DND-41 (cell line): ENCODE data around the gene NAT10.

ENCODE experiments used
- ATAC-seq: fragments of 200-7000 bp; cut with Tn5 transposase; 3 replicates; pipeline ENCODE4 v1.9.1; 2021; ENCODE audit warnings: low read depth; ENCODE audit not compliant: insufficient read depth
- DNase-seq: peaks from one replicate; pipeline ENCODE4 v3.0.0-alpha.2; 2020
- H2AFZ ChIP-seq: 2 replicates; pipeline ENCODE4 v1.6.0; 2012; ENCODE audit warnings: low read depth, low read length
- H3K27ac ChIP-seq: 2 replicates; pipeline ENCODE4 v1.5.1; 2012; ENCODE audit warnings: low read length, inconsistent platforms
- H3K27me3 ChIP-seq: fragments of 200-600 bp; sonication (generic); 2 replicates; pipeline ENCODE4 v1.6.0; 2012; ENCODE audit warnings: low read length, mild to moderate bottlenecking, inconsistent platforms; ENCODE audit not compliant: insufficient read depth, poor library complexity
- H3K36me3 ChIP-seq: 2 replicates; pipeline ENCODE4 v1.5.1; 2012; ENCODE audit warnings: low read length, inconsistent platforms; ENCODE audit not compliant: insufficient read depth
- H3K4me1 ChIP-seq: 2 replicates; pipeline ENCODE4 v1.5.1; 2012; ENCODE audit warnings: mild to moderate bottlenecking, low read length; ENCODE audit not compliant: insufficient read depth
- H3K4me2 ChIP-seq: 2 replicates; pipeline ENCODE4 v1.6.0; 2012; ENCODE audit warnings: mild to moderate bottlenecking, moderate library complexity, low read length, inconsistent platforms; ENCODE audit not compliant: insufficient read depth
- H3K4me3 ChIP-seq, 2 experiments: fragments of 200-600 bp in 1 of 2; shearing (Covaris generic) in 1 of 2; 2 replicates each; pipeline ENCODE4 v1.5.1; 2012 to 2016; ENCODE audit warnings: inconsistent platforms in 2 of 2, low read length in 2 of 2, mild to moderate bottlenecking in 2 of 2, low read depth in 1 of 2, moderate library complexity in 1 of 2
- H3K79me2 ChIP-seq: 2 replicates; pipeline ENCODE4 v1.6.0; 2012; ENCODE audit warnings: low read length, inconsistent platforms; ENCODE audit not compliant: insufficient read depth
- H3K9ac ChIP-seq: 2 replicates; pipeline ENCODE4 v1.6.0; 2012; ENCODE audit warnings: low read depth, mild to moderate bottlenecking, inconsistent platforms, low read length, moderate library complexity
- H3K9me3 ChIP-seq: 2 replicates; pipeline ENCODE4 v1.5.1; 2012; ENCODE audit warnings: low read length, moderate library complexity, mild to moderate bottlenecking, inconsistent platforms; ENCODE audit not compliant: insufficient read depth, severe bottlenecking
- H4K20me1 ChIP-seq: 2 replicates; pipeline ENCODE4 v1.6.0; 2012; ENCODE audit warnings: low read length; ENCODE audit not compliant: insufficient read depth
- CTCF ChIP-seq: IDR thresholded peaks from 2 replicates; pipeline ENCODE4 v1.5.1; 2012; ENCODE audit warnings: borderline replicate concordance, low read length, moderate library complexity, mild to moderate bottlenecking; ENCODE audit not compliant: poor library complexity, severe bottlenecking; ENCODE audit errors: extremely low read depth
- EZH2 ChIP-seq: IDR thresholded peaks from 3 replicates; pipeline ENCODE4 v1.6.1; 2012; ENCODE audit warnings: borderline replicate concordance, low read depth, mild to moderate bottlenecking, moderate library complexity, low read length, inconsistent platforms; ENCODE audit not compliant: severe bottlenecking

NAT10 gene

GRCh38 chr11:34182921-34183685, 77.7 kb downstream of the NAT10 start:
- peaks cover 4% of the 10 kb centered on the region; the same call in 1 of the 2 replicates for H4K20me1 ChIP-seq

GRCh38 chr11:34183848-34184391, 78.5 kb downstream of the NAT10 start:
- Histone ChIP-seq H3K4me3 (no peak overlapping the region), H2AFZ (no peak overlapping the region), H3K27me3 (peaks cover 7% of the 10 kb centered on the region), H3K79me2 (no peaks in the 10 kb centered on the region), H3K27ac (no peak overlapping the region), H3K9ac (no peak overlapping the region), H3K9me3 (no peaks in the 10 kb centered on the region), H3K36me3 (no peaks in the 10 kb centered on the region), H3K4me2 (no peak overlapping the region), H4K20me1 (peaks cover 4% of the 10 kb centered on the region; the same call in 1 of the 2 replicates), H3K4me1 (no peaks in the 10 kb centered on the region)
- ATAC-seq (no peak), DNase-seq (no peak)
- TF ChIP-seq EZH2 (no peak), CTCF (no peak)

More at GRCh38 chr11:34182921-34183685, 77.7 kb downstream of the NAT10 start:
- Histone ChIP-seq H3K27me3 (peaks cover 4% of the 10 kb centered on the region), H3K4me2 (no peak overlapping the region), H2AFZ (no peak overlapping the region), H3K36me3 (no peaks in the 10 kb centered on the region), H3K4me1 (no peaks in the 10 kb centered on the region), H3K9me3 (no peaks in the 10 kb centered on the region), H3K9ac (no peak overlapping the region), H3K4me3 (no peak overlapping the region), H3K27ac (no peak overlapping the region), H3K79me2 (no peaks in the 10 kb centered on the region)
- TF ChIP-seq EZH2 (no peak), CTCF (no peak)
- DNase-seq: no peak
- no peak for ATAC-seq

GRCh38 chr11:34184505-34185015, 79.1 kb downstream of the NAT10 start:
- H3K4me1 ChIP-seq: no peaks in the 10 kb centered on the region
- H3K9ac ChIP-seq: no peak overlapping the region
- no peaks in the 10 kb centered on the region for H3K79me2 ChIP-seq
- no peak for TF ChIP-seq CTCF
- TF ChIP-seq EZH2: no peak
- no peaks in the 10 kb centered on the region for H3K36me3 ChIP-seq
- ATAC-seq (no peak), DNase-seq (no peak)
- H3K4me3 ChIP-seq: no peak overlapping the region
- H3K9me3 ChIP-seq: no peaks in the 10 kb centered on the region
- no peak overlapping the region for H2AFZ ChIP-seq
- no peak overlapping the region for H3K27ac ChIP-seq
- H4K20me1 ChIP-seq: peaks cover 4% of the 10 kb centered on the region; the same call in 1 of the 2 replicates
- H3K27me3 ChIP-seq: peaks cover 10% of the 10 kb centered on the region
- no peak overlapping the region for H3K4me2 ChIP-seq
